Endodermal cell (in vitro differentiated cells): ENCODE data around the gene ASB6. TPM values are rescaled to one million over a fixed set of nuclear protein-coding genes. Genes with fewer than 3 reads are reported as not detected.

Source experiments
- DNase-seq: peaks from one replicate; pipeline ENCODE4 v3.0.0-alpha.2; 2017
- H3K27ac ChIP-seq: 2 replicates; pipeline ENCODE4 v1.5.1; 2013; ENCODE audit warnings: mild to moderate bottlenecking, low read depth, low read length, moderate library complexity
- H3K27me3 ChIP-seq: 2 replicates; pipeline ENCODE4 v1.6.1; 2013; ENCODE audit warnings: mild to moderate bottlenecking, low read length, moderate library complexity; ENCODE audit not compliant: insufficient read depth, control insufficient read depth, poor library complexity, severe bottlenecking
- H3K36me3 ChIP-seq: 2 replicates; pipeline ENCODE4 v1.7.0; 2013; ENCODE audit warnings: mild to moderate bottlenecking, low read length, moderate library complexity; ENCODE audit not compliant: control insufficient read depth, insufficient read depth
- H3K4me1 ChIP-seq: one replicate; pipeline ENCODE4 v1.7.0; 2013; ENCODE audit warnings: low read length; ENCODE audit not compliant: control insufficient read depth, insufficient read depth
- H3K4me3 ChIP-seq: 2 replicates; pipeline ENCODE4 v1.5.1; 2013; ENCODE audit warnings: mild to moderate bottlenecking, low read length, moderate library complexity
- H3K9ac ChIP-seq: 2 replicates; pipeline ENCODE4 v1.6.1; 2013; ENCODE audit warnings: mild to moderate bottlenecking, low read length, moderate library complexity; ENCODE audit not compliant: poor library complexity, severe bottlenecking; ENCODE audit errors: extremely low read depth
- H3K9me3 ChIP-seq: 2 replicates; pipeline ENCODE4 v1.6.1; 2013; ENCODE audit warnings: mild to moderate bottlenecking, low read length, moderate library complexity; ENCODE audit not compliant: control insufficient read depth
- H3K27ac Mint-ChIP-seq: 2 replicates; pipeline ENCODE4 v1.8.0; 2020; ENCODE audit warnings: mixed read lengths
- H3K27me3 Mint-ChIP-seq: 2 replicates; pipeline ENCODE4 v1.8.0; 2021; ENCODE audit warnings: mild to moderate bottlenecking, mixed read lengths; ENCODE audit not compliant: insufficient read depth
- H3K36me3 Mint-ChIP-seq: 2 replicates; pipeline ENCODE4 v1.8.0; 2020; ENCODE audit warnings: low read depth, mixed read lengths
- H3K4me1 Mint-ChIP-seq: 2 replicates; pipeline ENCODE4 v1.8.0; 2020; ENCODE audit warnings: mixed read lengths
- H3K4me3 Mint-ChIP-seq: 2 replicates; pipeline ENCODE4 v1.8.0; 2020; ENCODE audit warnings: mild to moderate bottlenecking, moderate library complexity, mixed read lengths
- H3K9me3 Mint-ChIP-seq: 2 replicates; pipeline ENCODE4 v1.8.0; 2020; ENCODE audit warnings: mild to moderate bottlenecking, mixed read lengths
- CTCF ChIP-seq: fragments of 200-600 bp; sonication (generic); conservative IDR thresholded peaks from 2 replicates; pipeline ENCODE4 v1.5.0; 2021; ENCODE audit warnings: antibody characterized with exemption, mild to moderate bottlenecking
- WGBS, 2 experiments: methylation state at CpG; one replicate each; pipeline versions ENCODE4 v1.1.5 to v1.1.7; 2013; ENCODE audit warnings: missing lambda C conversion rate in 2 of 2, mixed read lengths in 1 of 2; ENCODE audit not compliant: insufficient coverage in 1 of 2, insufficient read length in 1 of 2; 5-methylcytosine and 5-hydroxymethylcytosine counted together
- total RNA-seq, 2 donors: library from RNA; stranded (reverse); fragmentation: NEBNext Ultra II Directional in 1 of 2; extraction: Animal tissue kit (Norgen Biotek cat#: 25700) in 1 of 2; gene quantifications; 2 replicates in 1 of 2; 3 replicates in 1 of 2; pipeline ENCODE4 v1.2.1, GENCODE V29; 2021

The ASB6 gene
- total RNA-seq, 2 donors from 2014 or later: 19.8 to 20.2 TPM

- Histone ChIP-seq H3K36me3 (peaks cover 16% of the 10 kb centered on the region), H3K4me3 (peak overlapping the region; percentile 98), H3K4me1 (no peaks in the 10 kb centered on the region), H3K9ac (peak overlapping the region; percentile 80), H3K27me3 (peaks cover 3% of the 10 kb centered on the region), H3K27ac (peak overlapping the region; percentile 92), H3K9me3 (no peaks in the 10 kb centered on the region)
- Mint-ChIP-seq H3K4me1 (peaks cover 27% of the 10 kb centered on the region), H3K9me3 (no peaks in the 10 kb centered on the region), H3K27me3 (peaks cover 5% of the 10 kb centered on the region), H3K27ac (peak overlapping the region; percentile 95), H3K4me3 (peak overlapping the region; percentile 76), H3K36me3 (peaks cover 4% of the 10 kb centered on the region)
- TF ChIP-seq CTCF: no peak
- DNase-seq: no peak
- WGBS, 2 experiments: 10 to 15% methylated on average over 12 to 20 of the region's 20 CpGs
These were observed 15.2 kb downstream of the ASB6 start for GRCh38 chr9:129626625-129627284.

- Mint-ChIP-seq H3K27ac (peak within 1 kb of the TSS; percentile 95), H3K4me1 (peaks cover 27% of the 10 kb centered on the region), H3K27me3 (peaks cover 11% of the 10 kb centered on the region), H3K9me3 (no peaks in the 10 kb centered on the region), H3K36me3 (peaks cover 4% of the 10 kb centered on the region), H3K4me3 (peak within 1 kb of the TSS; percentile 76)
- peak; percentile 94 for DNase-seq
- no peak for TF ChIP-seq CTCF
- Histone ChIP-seq H3K27me3 (peaks cover 9% of the 10 kb centered on the region), H3K9me3 (no peaks in the 10 kb centered on the region), H3K9ac (peak within 1 kb of the TSS; percentile 80), H3K4me3 (peak within 1 kb of the TSS; percentile 98), H3K4me1 (no peaks in the 10 kb centered on the region), H3K27ac (peak within 1 kb of the TSS; percentile 92), H3K36me3 (peaks cover 16% of the 10 kb centered on the region)
- 0% methylated on average over 32 to 55 of the region's 55 CpGs for WGBS, 2 experiments
These were observed 15.8 kb downstream of the ASB6 start, which contains the start of gene NTMT1 for GRCh38 chr9:129626079-129626624. TSS of gene NTMT1 (plus strand) at chr9:129626163. CDS start at chr9:129632704, 6,541 bp downstream.

- Mint-ChIP-seq H3K27me3 (peaks cover 18% of the 10 kb centered on the region), H3K4me3 (peak overlapping the region; percentile 76), H3K36me3 (peaks cover 4% of the 10 kb centered on the region), H3K4me1 (peaks cover 30% of the 10 kb centered on the region), H3K27ac (no peak overlapping the region), H3K9me3 (no peaks in the 10 kb centered on the region)
- no peak overlapping the region for H3K4me3 ChIP-seq
- peaks cover 16% of the 10 kb centered on the region for H3K36me3 ChIP-seq
- H3K9me3 ChIP-seq: no peaks in the 10 kb centered on the region
- H3K27ac ChIP-seq: no peak overlapping the region
- H3K9ac ChIP-seq: no peak overlapping the region
- H3K27me3 ChIP-seq: peaks cover 18% of the 10 kb centered on the region
- no peaks in the 10 kb centered on the region for H3K4me1 ChIP-seq
- 87 to 92% methylated on average over 9 of the region's 9 CpGs for WGBS, 2 experiments
- DNase-seq: no peak
- no peak for TF ChIP-seq CTCF
These were observed 17.0 kb downstream of the ASB6 start for GRCh38 chr9:129624947-129625346.
